GM20000 (cell line): ENCODE data around the gene NCAPG2.

Experiments
- DNase-seq: peaks from one replicate; pipeline ENCODE4 v3.0.0; 2012; ENCODE audit warnings: low spot score
- TF ChIP-seq, protein P1 (sequence below): IDR thresholded peaks from 2 replicates; pipeline ENCODE4 v1.5.1; 2012; ENCODE audit warnings: mild to moderate bottlenecking, control low read depth; ENCODE audit errors: extremely low read depth, missing control alignments

NCAPG2 gene, protein sequence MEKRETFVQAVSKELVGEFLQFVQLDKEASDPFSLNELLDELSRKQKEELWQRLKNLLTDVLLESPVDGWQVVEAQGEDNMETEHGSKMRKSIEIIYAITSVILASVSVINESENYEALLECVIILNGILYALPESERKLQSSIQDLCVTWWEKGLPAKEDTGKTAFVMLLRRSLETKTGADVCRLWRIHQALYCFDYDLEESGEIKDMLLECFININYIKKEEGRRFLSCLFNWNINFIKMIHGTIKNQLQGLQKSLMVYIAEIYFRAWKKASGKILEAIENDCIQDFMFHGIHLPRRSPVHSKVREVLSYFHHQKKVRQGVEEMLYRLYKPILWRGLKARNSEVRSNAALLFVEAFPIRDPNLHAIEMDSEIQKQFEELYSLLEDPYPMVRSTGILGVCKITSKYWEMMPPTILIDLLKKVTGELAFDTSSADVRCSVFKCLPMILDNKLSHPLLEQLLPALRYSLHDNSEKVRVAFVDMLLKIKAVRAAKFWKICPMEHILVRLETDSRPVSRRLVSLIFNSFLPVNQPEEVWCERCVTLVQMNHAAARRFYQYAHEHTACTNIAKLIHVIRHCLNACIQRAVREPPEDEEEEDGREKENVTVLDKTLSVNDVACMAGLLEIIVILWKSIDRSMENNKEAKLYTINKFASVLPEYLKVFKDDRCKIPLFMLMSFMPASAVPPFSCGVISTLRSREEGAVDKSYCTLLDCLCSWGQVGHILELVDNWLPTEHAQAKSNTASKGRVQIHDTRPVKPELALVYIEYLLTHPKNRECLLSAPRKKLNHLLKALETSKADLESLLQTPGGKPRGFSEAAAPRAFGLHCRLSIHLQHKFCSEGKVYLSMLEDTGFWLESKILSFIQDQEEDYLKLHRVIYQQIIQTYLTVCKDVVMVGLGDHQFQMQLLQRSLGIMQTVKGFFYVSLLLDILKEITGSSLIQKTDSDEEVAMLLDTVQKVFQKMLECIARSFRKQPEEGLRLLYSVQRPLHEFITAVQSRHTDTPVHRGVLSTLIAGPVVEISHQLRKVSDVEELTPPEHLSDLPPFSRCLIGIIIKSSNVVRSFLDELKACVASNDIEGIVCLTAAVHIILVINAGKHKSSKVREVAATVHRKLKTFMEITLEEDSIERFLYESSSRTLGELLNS

DNA sequence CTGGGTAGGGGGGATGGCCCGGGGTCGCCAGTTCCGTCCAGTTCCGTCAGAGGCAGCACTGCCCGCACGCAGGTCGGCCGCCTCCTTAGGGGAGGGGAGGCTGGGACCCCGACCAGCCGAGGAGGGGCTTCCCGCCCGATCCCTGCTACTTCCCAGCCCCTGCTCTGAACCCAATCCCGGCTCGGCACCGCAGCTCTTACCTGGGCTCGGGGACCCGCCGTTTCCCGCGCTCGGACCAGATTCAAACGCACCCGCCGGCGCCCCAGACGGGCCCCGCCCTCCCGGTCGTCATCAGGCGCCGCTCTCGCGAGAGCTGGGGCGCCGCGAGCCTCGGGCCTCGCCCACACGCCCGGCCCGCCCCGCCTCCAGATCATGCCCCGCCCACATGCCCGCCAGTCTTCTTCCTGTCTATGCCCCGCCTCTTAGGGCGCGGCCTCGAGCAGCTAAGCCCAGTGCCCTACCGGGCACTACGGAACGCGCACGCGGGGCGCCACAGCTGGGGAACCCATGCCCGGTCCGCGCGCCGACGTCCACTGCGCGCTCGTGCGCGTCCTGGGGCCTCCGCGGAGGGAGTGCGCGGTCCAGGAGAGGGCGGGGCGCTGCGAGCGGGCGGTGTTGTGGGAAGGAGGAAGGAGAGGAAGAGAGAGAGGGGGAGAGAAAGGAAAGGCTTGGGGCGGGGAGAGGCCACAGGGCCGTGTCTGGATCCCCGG is at the start of gene NCAPG2:
TSS of gene NCAPG2 (minus strand) at position 281 of the 710 bp plus-strand sequence. CDS start 2,905 bp downstream, outside the sequence.
- peak; percentile 99 for DNase-seq
- TF ChIP-seq, protein P1, sequence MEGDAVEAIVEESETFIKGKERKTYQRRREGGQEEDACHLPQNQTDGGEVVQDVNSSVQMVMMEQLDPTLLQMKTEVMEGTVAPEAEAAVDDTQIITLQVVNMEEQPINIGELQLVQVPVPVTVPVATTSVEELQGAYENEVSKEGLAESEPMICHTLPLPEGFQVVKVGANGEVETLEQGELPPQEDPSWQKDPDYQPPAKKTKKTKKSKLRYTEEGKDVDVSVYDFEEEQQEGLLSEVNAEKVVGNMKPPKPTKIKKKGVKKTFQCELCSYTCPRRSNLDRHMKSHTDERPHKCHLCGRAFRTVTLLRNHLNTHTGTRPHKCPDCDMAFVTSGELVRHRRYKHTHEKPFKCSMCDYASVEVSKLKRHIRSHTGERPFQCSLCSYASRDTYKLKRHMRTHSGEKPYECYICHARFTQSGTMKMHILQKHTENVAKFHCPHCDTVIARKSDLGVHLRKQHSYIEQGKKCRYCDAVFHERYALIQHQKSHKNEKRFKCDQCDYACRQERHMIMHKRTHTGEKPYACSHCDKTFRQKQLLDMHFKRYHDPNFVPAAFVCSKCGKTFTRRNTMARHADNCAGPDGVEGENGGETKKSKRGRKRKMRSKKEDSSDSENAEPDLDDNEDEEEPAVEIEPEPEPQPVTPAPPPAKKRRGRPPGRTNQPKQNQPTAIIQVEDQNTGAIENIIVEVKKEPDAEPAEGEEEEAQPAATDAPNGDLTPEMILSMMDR: no peak

GRCh38 chr7:158753900-158754299 is 49.3 kb upstream of the NCAPG2 start:
- no peak for DNase-seq
- TF ChIP-seq, protein P1: no peak

GRCh38 chr7:158751751-158752150 is 47.1 kb upstream of the NCAPG2 start:
- TF ChIP-seq, protein P1: no peak
- DNase-seq: no peak

- TF ChIP-seq, protein P1: no peak
- DNase-seq: no peak
These were observed 46.6 kb upstream of the NCAPG2 start for GRCh38 chr7:158751199-158751598.

DNA sequence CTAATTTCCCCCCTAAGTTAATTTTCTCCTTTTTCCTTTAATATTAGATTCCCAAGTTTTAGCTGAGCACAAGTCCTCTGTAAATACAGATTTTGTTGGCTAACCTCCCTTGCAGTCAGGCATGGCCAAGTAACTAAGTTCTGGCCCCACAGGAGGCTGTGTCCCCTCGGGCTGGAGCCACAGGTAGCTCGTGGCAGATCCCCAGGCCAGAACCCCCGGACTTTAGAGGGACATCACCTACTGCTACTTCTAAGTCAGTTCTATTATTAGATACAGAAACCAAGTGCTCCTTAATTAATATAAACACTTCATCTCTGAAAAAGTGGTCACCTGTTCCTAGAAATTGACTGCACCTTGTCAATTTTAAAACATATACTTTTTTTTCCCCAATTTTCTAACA is 46.1 kb upstream of the NCAPG2 start:
- DNase-seq: no peak
- TF ChIP-seq, protein P1: no peak

DNA sequence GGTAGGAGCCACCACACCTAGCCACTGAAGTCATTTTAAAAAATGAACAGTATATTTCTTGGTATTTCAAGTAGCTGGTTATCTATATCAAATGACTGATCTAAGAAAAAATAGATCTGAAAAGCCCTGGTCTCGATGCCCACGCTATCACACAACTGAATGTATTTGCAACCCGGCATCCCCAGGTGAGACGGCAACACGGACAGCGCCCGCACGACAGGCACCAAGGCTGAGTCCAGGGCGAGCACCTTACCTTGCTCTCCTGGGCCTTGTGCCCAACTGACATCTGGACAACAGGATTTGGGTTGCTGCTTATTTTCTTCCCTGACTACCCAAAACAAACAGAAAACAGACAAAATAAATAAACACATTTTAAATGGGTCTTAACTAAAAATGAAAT is 44.8 kb upstream of the NCAPG2 start:
- TF ChIP-seq, protein P1: no peak
- DNase-seq: no peak
